ENCODE results near the gene UNC5C.

DNA sequence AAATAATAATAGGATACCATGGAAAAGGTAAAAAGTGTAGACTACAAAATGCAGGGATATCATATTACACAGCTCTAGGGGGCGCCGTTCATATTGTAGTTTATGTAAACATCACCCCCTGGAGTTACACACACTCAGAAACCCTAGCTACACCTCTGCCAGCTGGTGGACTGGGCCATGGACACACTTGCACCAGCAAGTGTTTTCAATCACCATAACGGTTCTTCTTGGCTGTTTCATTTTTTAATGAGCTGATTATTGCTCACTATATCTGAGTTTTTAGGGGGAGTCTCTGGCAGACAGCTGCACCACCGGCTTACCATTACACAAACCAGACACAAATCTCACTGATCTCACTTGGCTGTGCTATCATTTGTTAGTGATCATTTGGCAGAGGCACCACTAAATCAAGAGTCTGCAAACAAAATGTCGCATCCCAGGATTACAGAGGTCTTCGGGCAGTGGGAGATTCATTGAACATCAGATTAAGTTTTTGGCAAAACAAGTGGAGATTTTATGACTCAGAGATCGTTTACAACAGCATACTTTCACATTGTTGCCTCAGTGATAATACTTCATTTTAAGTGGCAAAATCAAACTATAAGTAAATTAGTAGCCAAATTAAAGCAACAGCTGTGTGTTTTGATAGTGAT lies 185.7 kb downstream of the UNC5C start:
- TF ChIP-seq CTCF (IDR thresholded peaks at IDR 0.05) (no peak), EP300 (IDR thresholded peaks at IDR 0.05) (no peak), POLR2AphosphoS5 (IDR thresholded peaks at IDR 0.05) (no peak)
